Right kidney (tissue), 9 donors: ENCODE measurements around the gene TFAM.

Experiments
- DNase-seq: peaks from one replicate; pipeline ENCODE4 v3.0.0-alpha.2; 2016
- long read RNA-seq, 8 donors: transcript quantifications; one replicate each; lab custom pipeline, GENCODE V29; 2026

Gene TFAM
- long read RNA-seq, donor 1, full-length matches to known transcripts, result 16 of 68 reads
- long read RNA-seq, donor 1, partial matches to known transcripts, result 52 of 68 reads
- long read RNA-seq, donor 1, other reads (novel, unspliced or antisense), result 0 of 68 reads
- long read RNA-seq, donor 2, full-length matches to known transcripts, result 2 of 36 reads
- long read RNA-seq, donor 2, partial matches to known transcripts, result 34 of 36 reads
- long read RNA-seq, donor 2, other reads (novel, unspliced or antisense), result 0 of 36 reads
- long read RNA-seq, donor 3, full-length matches to known transcripts, result 3 of 21 reads
- long read RNA-seq, donor 3, partial matches to known transcripts, result 18 of 21 reads
- long read RNA-seq, donor 3, other reads (novel, unspliced or antisense), result 0 of 21 reads
- long read RNA-seq, donor 4, full-length matches to known transcripts, result 14 of 43 reads
- long read RNA-seq, donor 4, partial matches to known transcripts, result 29 of 43 reads
- long read RNA-seq, donor 4, other reads (novel, unspliced or antisense), result 0 of 43 reads
- long read RNA-seq, donor 5, full-length matches to known transcripts, result 19 of 69 reads
- long read RNA-seq, donor 5, partial matches to known transcripts, result 50 of 69 reads
- long read RNA-seq, donor 5, other reads (novel, unspliced or antisense), result 0 of 69 reads
- long read RNA-seq, donor 6, full-length matches to known transcripts, result 4 of 50 reads
- long read RNA-seq, donor 6, partial matches to known transcripts, result 46 of 50 reads
- long read RNA-seq, donor 6, other reads (novel, unspliced or antisense), result 0 of 50 reads
- long read RNA-seq, donor 7, full-length matches to known transcripts, result 8 of 78 reads
- long read RNA-seq, donor 7, partial matches to known transcripts, result 70 of 78 reads
- long read RNA-seq, donor 7, other reads (novel, unspliced or antisense), result 0 of 78 reads
- long read RNA-seq, donor 8, full-length matches to known transcripts, result 7 of 48 reads
- long read RNA-seq, donor 8, partial matches to known transcripts, result 41 of 48 reads
- long read RNA-seq, donor 8, other reads (novel, unspliced or antisense), result 0 of 48 reads

DNA sequence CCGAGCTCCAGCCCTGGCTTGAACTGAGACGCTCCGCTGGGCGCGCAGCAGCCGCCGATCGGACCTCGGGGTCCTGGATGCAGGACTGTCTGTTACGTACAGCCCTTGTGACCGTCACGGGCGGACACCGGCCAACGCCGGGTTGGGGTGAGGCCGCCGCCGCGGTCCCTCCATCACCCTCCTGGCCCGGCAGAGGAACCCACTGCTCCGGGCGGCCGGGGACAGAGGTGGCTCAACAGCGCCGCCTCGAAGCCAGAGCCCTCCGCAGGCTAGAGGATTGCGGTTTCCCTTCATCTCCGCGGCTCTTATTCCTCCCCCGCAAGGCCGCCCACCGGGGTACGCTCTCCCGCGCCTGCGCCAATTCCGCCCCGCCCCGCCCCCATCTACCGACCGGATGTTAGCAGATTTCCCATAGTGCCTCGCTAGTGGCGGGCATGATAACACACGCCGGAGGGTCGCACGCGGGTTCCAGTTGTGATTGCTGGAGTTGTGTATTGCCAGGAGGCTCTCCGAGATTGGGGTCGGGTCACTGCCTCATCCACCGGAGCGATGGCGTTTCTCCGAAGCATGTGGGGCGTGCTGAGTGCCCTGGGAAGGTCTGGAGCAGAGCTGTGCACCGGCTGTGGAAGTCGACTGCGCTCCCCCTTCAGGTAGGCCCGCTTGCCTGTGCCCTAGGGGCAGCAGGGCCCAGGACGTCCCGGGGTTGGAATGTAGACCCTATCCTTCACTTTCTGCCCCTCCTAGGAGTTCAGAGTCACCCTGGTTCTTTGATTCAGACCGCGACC, at the start of gene TFAM:
Gene TFAM, plus strand, starts transcription at position 412 of the 785 bp plus-strand sequence. Its CDS starts 138 bp downstream, at position 550.
- peak; percentile 94 for DNase-seq

DNA sequence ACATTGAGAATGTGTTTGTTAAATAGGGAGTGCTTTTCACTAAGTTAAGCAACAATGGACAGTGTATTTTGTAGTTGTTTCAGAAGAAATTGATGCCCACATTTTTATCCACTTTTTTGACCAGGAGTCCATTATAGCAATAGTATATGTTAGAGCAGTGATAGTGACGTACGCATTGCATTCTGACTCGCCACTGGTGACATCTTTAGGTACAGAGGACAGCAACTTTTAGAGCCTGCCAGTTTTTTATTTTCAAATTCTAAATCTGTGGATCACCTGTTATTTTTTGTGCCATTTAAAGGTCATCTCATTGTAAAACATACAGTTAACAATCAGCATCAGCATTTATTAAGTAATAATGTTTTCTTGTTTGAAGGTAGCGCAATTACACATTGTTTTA, 49.0 kb upstream of the TFAM start:
- DNase-seq, result no peak

- DNase-seq, result no peak
These were observed 43.8 kb upstream of the TFAM start for GRCh38 chr10:58341422-58341821.

DNA sequence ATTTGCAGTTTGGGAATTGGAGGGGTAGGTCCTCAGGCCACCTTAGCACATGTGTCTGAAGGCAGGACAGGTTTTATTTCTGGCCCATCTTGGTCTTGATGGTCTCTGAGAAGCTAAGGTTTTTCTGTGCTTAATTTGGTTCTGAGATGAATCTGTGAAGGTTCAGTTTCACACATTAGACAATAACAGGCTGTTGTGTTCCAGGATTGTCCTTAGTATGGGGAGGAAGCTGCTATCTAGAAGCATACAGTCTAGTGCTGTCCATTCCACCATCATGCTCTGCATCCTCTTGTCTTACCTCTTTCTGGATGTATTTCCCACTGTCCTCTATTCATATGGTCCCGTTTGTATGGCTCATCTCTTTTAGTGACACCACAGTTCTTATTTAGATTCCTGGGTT, 43.3 kb upstream of the TFAM start:
- no peak for DNase-seq

DNA sequence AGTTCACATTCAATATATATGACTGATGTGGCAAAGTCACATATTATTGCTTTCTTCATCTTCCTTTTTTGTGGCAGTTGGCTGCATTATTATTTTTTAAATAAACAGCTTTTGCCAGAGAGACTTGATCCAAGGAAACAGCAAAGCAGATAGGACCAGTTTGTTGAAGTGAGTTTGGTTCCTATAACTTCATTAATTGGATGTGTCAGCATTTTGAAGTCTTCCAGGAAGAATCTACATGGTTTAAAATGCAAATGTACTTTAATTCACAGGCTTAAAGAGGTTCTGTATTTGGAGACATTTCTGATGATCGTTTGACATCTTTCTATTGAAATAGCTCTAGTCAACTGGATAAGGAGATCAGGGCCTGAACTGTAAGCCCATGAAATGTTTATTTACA, 37.2 kb upstream of the TFAM start:
- no peak for DNase-seq

GRCh38 chr10:58348571-58349033, 36.6 kb upstream of the TFAM start:
- DNase-seq, result no peak

GRCh38 chr10:58350023-58350422, 35.2 kb upstream of the TFAM start:
- DNase-seq, result no peak

GRCh38 chr10:58350619-58351323, 34.4 kb upstream of the TFAM start:
- no peak for DNase-seq

DNA sequence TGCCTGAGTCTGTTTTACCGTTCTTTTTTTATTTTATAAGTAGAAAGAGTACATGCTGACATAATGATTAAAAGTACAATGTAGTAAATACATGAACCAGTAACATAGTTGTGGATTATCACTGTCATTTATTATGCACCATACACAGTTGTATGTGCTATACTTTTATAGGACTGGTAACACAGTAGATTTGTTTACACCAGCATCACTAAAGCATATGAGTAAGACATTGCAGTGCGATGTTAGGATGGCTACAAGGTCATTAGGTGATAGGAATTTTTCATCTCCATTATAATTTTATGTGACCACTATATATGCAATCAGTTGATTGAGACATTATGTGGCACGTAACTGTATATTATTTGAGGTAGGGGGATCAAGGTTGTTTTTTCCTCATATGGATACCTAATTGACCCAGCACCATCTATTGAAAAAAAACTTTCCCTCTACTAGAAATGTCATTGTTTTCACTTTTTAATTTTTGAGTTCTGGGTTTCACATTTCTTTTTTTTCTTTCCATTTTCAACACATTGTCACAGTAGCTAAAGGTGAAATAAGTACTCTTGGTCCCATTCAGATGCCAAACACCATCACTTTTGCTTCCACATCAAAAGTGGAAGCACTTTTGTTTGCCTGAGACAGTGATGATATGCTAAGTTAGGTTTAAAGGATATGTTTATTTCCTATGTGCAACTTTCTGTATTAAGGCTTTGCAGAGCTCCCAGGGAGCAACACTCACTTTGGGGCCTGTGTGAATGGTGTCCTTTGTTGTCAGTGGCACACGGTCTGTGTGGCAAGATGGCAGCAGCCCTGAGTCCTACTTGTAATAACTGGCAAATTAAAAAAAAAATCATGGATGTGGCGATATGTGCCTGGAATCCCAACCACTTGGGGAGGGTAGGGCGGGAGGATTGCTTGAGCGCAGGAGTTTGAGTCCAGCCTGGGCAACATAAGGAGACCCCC, 33.3 kb upstream of the TFAM start:
- no peak for DNase-seq

- no peak for DNase-seq
These were observed 32.1 kb upstream of the TFAM start for GRCh38 chr10:58352956-58353610.

GRCh38 chr10:58356756-58357155, 28.5 kb upstream of the TFAM start:
- DNase-seq, result no peak

GRCh38 chr10:58358314-58358933, 26.8 kb upstream of the TFAM start:
- DNase-seq, result no peak

- DNase-seq, result no peak
These were observed 26.3 kb upstream of the TFAM start for GRCh38 chr10:58358947-58359346.

DNA sequence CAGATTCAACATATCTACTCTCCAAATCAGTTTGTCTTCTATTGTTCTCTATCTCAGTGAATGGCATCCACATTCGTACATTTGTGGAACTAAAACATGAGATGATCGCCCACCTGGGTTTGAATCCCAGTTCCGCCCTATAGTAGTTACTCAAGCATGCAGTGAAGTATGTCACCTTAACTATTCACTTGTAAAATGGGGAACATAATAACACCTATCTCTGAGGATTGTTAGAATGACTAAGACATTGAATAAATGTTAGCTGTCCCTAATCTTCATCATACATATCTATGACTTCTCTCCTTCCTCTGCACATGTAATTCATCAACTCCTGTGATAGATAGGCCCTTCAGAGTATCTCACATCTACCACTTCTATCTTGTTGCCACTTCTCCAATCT, 25.7 kb upstream of the TFAM start:
- no peak for DNase-seq

DNA sequence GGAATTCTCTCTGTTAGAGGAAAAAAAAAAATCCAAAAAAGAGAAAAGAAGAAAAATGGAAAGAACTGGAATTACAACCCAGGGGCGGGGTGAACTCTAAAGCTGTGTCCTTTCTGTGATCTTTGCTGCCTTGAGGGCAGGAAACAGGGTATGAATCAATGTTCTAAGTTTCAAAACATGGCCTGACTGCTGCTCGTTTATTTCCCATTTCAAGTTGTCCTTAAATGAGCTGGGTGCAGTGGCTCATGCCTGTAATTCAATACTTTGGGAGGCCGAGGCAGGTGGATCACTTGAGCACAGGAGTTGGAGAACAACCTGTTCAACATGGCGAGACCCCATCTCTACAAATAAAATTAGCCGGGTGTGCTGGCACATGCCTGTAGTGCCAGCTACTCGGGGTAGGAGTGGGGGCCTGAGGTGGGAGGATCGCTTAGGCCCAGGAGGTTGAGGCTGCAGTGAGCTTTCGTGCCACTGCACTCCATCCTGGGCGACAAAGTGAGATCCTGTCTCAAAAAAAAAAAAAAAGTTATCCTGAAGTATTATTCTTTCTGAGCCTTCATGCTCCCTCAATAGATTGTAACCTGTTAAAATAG, 24.7 kb upstream of the TFAM start:
- no peak for DNase-seq

DNA sequence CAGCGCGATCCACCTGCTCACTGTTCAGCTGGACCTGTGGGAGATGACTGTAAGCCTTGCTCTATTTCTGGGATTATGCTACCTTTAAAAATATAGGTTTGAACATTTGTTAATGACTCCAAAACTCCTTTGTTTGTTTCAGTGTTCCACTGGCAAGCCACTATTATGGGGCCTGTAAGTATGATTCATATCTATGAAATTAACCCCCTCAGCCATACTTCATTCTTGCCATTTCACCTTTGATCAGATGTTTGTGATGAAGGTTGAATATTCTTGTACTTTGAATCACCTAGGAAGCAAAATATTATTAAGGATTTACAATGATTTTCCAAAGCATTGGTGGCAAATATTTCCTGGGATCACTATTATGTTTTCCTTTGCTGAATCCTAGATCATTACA, 23.9 kb upstream of the TFAM start:
- DNase-seq, result no peak

DNA sequence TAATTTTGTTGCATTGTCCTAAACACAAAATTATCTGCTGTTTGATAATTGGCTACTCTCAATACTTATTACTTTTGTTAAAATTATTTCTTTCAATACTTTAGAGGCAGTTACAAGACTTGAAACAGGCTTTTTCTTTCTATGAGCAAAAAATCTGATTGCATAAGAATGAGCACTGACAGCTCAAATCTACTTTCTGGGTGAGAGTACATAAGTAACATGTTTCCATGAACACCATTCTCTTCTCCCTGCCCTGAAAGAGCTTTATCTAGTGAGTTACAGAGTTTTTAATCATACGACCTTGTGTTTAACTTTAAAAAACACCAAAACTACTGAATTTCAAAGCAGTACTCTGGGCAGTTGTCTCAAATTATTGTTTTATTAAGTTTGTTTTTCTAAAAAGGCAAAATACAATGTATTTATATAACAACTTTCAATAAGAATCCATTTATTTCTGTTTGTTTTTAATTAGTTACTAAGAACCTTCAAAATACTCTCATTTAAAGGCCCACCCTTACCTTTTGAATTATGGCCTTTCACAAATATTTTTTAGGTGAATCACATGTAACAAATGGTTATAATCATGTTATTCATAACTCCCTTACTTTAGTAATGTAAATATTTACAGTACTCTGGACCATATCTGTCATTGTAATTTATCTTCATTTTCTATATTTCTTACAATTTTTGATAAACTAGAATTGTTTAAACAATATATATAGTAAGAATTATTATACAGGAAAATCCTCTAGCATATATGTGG, 23.0 kb upstream of the TFAM start:
- no peak for DNase-seq

- DNase-seq, result no peak
These were observed 18.1 kb upstream of the TFAM start for GRCh38 chr10:58367069-58367468.
